GM23338 (cell line): ENCODE measurements around the gene DHX58. TPM values are rescaled to one million over a fixed set of nuclear protein-coding genes. Genes with fewer than 3 reads are reported as not detected.

ENCODE experiments used
- ATAC-seq: fragments of 200-7000 bp; cut with Tn5 transposase; 3 replicates; pipeline ENCODE4 v1.9.1; 2020
- DNase-seq: peaks from one replicate; pipeline ENCODE4 v3.0.0-alpha.2; 2015; ENCODE audit warnings: low spot score
- H2AFZ ChIP-seq: fragments of 200-600 bp; sonication (generic); 2 replicates; pipeline ENCODE4 v1.8.0; 2016; ENCODE audit warnings: antibody characterized with exemption, mild to moderate bottlenecking, moderate library complexity
- H3F3A ChIP-seq: fragments of 200-600 bp; sonication (generic); replicated peaks from 2 replicates; pipeline ENCODE4 v1.8.0; 2017; ENCODE audit warnings: antibody characterized with exemption, mixed run types, low read depth
- H3K27ac ChIP-seq: fragments of 200-600 bp; sonication (generic); 2 replicates; pipeline ENCODE4 v1.6.1; 2016; ENCODE audit warnings: low read depth
- H3K27me3 ChIP-seq: fragments of 200-600 bp; sonication (generic); 2 replicates; pipeline ENCODE4 v1.8.0; 2016; ENCODE audit warnings: mild to moderate bottlenecking, mixed run types, moderate library complexity; ENCODE audit not compliant: insufficient read depth
- H3K36me3 ChIP-seq: fragments of 200-600 bp; sonication (generic); 2 replicates; pipeline ENCODE4 v1.8.0; 2016; ENCODE audit warnings: mild to moderate bottlenecking; ENCODE audit not compliant: insufficient read depth
- H3K4me1 ChIP-seq: fragments of 200-600 bp; sonication (generic); 2 replicates; pipeline ENCODE4 v1.8.0; 2016; ENCODE audit warnings: mild to moderate bottlenecking, moderate library complexity; ENCODE audit not compliant: insufficient read depth
- H3K4me2 ChIP-seq: fragments of 200-600 bp; sonication (generic); 2 replicates; pipeline ENCODE4 v1.7.1; 2017; ENCODE audit warnings: mixed run types
- H3K4me3 ChIP-seq: fragments of 200-600 bp; sonication (generic); 2 replicates; pipeline ENCODE4 v1.6.1; 2016; ENCODE audit warnings: mixed run types
- H3K79me2 ChIP-seq: fragments of 200-600 bp; sonication (generic); replicated peaks from 2 replicates; pipeline ENCODE4 v1.8.0; 2017; ENCODE audit warnings: mild to moderate bottlenecking; ENCODE audit not compliant: insufficient read depth
- H3K9me2 ChIP-seq: fragments of 200-600 bp; sonication (generic); 2 replicates; pipeline ENCODE4 v1.8.0; 2017; ENCODE audit not compliant: insufficient read depth
- H4K20me1 ChIP-seq: fragments of 200-600 bp; sonication (generic); replicated peaks from 2 replicates; pipeline ENCODE4 v1.8.0; 2017; ENCODE audit warnings: mild to moderate bottlenecking; ENCODE audit not compliant: insufficient read depth
- H3K27ac Mint-ChIP-seq: 2 replicates; pipeline ENCODE4 v1.8.0; 2020; ENCODE audit warnings: inconsistent platforms, mild to moderate bottlenecking, moderate library complexity, mixed read lengths
- H3K27me3 Mint-ChIP-seq: 3 replicates; pipeline ENCODE4 v1.8.0; 2022; ENCODE audit warnings: low read depth, mild to moderate bottlenecking, moderate library complexity, mixed read lengths, inconsistent platforms; ENCODE audit not compliant: insufficient read depth, poor library complexity
- H3K36me3 Mint-ChIP-seq: 3 replicates; pipeline ENCODE4 v1.8.0; 2021; ENCODE audit warnings: low read depth, mild to moderate bottlenecking, inconsistent platforms, moderate library complexity, mixed read lengths
- H3K4me1 Mint-ChIP-seq: 3 replicates; pipeline ENCODE4 v1.8.0; 2020; ENCODE audit warnings: mild to moderate bottlenecking, inconsistent platforms, mixed read lengths
- H3K4me3 Mint-ChIP-seq: 3 replicates; pipeline ENCODE4 v1.8.0; 2021; ENCODE audit warnings: moderate library complexity, mild to moderate bottlenecking, inconsistent platforms, mixed read lengths
- H3K9me3 Mint-ChIP-seq: 3 replicates; pipeline ENCODE4 v1.8.0; 2020; ENCODE audit warnings: moderate library complexity, mild to moderate bottlenecking, inconsistent platforms, mixed read lengths
- CREB1 ChIP-seq: fragments of 250-450 bp; sonication (Bioruptor Pico); IDR thresholded peaks from 2 replicates; pipeline ENCODE4 v1.5.0; 2020; ENCODE audit warnings: low read depth, mild to moderate bottlenecking, moderate library complexity
- POLR2AphosphoS5 ChIP-seq: IDR thresholded peaks from 2 replicates; pipeline ENCODE4 v1.6.1; 2016; ENCODE audit warnings: antibody characterized with exemption, low read depth
- STAT1 ChIP-seq: IDR thresholded peaks from one replicate; pipeline ENCODE4 v1.6.1; 2016; ENCODE audit warnings: antibody characterized with exemption; ENCODE audit not compliant: unreplicated experiment
- ZNF462 ChIP-seq: fragments of 250-450 bp; sonication (Bioruptor Pico); IDR thresholded peaks from 2 replicates; pipeline ENCODE4 v1.5.0; 2020; ENCODE audit warnings: mild to moderate bottlenecking, moderate library complexity
- polyA plus RNA-seq: library from polyadenylated mRNA; unstranded; fragments of >200 nt; fragmentation: Nextera tagmentation; extraction: Ambion mirVana; gene quantifications from 2 replicates; pipeline ENCODE4 v1.2.1, GENCODE V29; 2016
- total RNA-seq: library from RNA; depleted of rRNA; stranded (reverse); fragments of >200 nt; shearing (Covaris generic); gene quantifications from 2 replicates; pipeline ENCODE4 v1.2.3, GENCODE V29; 2014

Gene DHX58
- total and polyA plus RNA-seq, 2 experiments from 2014 or later, result 4.1 to 6.6 TPM

DNA sequence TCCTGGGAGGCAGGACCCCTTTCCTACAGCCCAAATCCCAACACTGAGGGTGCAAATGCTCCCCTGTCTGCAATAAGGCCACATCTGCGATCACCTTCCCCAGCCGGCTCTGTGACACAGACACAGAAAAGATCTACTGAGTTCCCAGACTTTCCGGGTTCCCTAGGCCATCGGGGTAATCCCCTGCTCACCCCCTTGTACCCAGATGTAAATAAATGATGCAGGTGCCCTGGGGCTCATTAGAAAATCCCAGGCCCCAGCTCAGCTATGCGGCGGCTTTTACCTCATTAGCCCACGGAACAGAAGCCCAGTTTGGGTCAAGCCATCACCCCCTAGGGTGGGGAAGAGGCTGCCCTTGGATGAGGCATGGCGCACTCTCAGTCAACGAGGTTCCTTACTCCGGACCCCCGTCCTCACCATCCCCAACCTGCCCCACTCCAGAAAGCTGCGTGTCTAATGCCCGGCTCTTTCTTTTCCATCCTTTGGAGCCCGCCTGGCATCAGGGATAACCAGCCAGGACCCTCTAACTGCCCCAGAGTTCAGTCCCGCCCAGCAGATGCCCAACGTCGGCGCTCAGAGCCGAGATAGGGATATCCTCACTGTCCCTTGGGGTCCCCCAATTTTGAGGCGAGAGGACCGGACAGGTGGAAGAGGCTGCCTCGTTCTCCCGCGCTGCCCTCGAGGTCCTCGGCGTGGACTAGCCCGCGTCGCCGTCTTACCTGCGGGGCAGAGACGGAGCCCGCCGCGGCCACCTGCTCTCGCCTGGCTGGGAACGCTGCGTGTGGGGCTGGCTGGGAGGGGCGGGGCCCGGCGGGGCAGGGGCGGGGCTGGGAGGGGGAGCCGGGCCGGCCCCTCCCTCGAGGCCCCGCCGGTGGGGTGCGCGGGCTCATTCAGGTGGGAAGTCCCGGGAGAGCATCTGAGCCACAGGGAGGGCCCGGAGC, 14.6 kb downstream of the DHX58 start, which contains the start of gene ZNF385C:
ZNF385C (minus strand) TSS at position 783 of the 941 bp plus-strand sequence. CDS start 35,417 bp downstream, outside the sequence.
- TF ChIP-seq STAT1 (no peak), POLR2AphosphoS5 (no peak), CREB1 (CRISPR knock-in tag) (no peak)
- Mint-ChIP-seq H3K9me3 (no peaks in the 10 kb centered on the region; the same call in 2 of the 3 replicates), H3K27ac (no peak within 1 kb of the TSS), H3K36me3 (no peaks in the 10 kb centered on the region; the same call in 2 of the 3 replicates), H3K4me3 (peak within 1 kb of the TSS; percentile 71), H3K27me3 (peaks cover 29% of the 10 kb centered on the region), H3K4me1 (peaks cover 19% of the 10 kb centered on the region)
- ATAC-seq (peak; percentile 66), DNase-seq (peak; percentile 62)
- Histone ChIP-seq H3K27ac (no peak within 1 kb of the TSS), H3K9me2 (no peaks in the 10 kb centered on the region), H3K4me1 (peaks cover 5% of the 10 kb centered on the region; the same call in 1 of the 2 replicates), H3K27me3 (peaks cover 34% of the 10 kb centered on the region), H3F3A (no peaks in the 10 kb centered on the region), H4K20me1 (no peaks in the 10 kb centered on the region), H3K36me3 (no peaks in the 10 kb centered on the region), H3K79me2 (no peaks in the 10 kb centered on the region), H3K4me3 (peak within 1 kb of the TSS; percentile 74), H3K4me2 (peak within 1 kb of the TSS; percentile 93), H2AFZ (peak within 1 kb of the TSS; percentile 96)

DNA sequence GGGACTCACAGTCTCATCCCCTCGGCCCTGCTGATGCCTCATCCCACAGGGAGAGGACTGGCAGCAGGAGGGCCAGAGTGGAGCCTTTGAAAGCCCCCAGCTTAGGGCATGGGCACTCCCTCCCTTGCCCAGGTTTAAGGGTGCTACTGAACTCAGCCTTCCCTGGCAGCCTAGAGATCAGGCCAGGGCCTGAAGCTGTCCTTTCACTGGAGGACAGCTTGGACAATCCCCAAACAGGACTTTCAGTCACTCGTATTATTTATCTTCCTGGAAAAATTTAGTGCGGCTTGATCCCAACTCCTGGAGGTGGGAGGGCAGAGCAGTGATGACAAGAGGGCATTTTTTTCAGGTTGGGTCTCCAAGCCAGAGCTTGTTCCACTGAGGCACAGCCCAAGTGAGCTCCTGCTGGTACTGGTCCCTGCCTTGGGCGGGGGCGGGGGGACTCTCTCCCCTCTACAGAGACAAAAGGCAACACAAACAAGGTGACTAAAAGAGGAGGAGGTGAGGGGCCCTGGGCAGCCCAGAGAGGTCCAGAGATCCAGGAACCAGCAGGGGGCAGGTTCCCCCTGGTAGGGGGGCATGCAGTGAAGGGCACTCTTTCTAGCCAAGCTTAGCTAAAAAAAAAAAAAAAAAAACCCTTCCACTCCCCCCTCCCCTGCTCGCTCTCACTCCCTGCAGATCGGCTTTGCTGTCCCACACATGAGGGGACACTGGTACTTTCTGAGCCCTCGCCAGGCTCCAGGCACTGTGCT, 16.0 kb downstream of the DHX58 start:
- H3K4me1 Mint-ChIP-seq, result peaks cover 26% of the 10 kb centered on the region
- Histone ChIP-seq H3K36me3 (no peaks in the 10 kb centered on the region), H4K20me1 (no peaks in the 10 kb centered on the region), H3K4me2 (no peak overlapping the region), H3K9me2 (no peaks in the 10 kb centered on the region), H3K4me1 (peaks cover 9% of the 10 kb centered on the region; the same call in 1 of the 2 replicates), H3K27me3 (peaks cover 34% of the 10 kb centered on the region), H3F3A (no peaks in the 10 kb centered on the region), H3K4me3 (no peak overlapping the region), H3K79me2 (no peaks in the 10 kb centered on the region), H2AFZ (no peak overlapping the region), H3K27ac (no peak overlapping the region)
- H3K27me3 Mint-ChIP-seq, result peaks cover 26% of the 10 kb centered on the region
- H3K36me3 Mint-ChIP-seq, result no peaks in the 10 kb centered on the region; the same call in 2 of the 3 replicates
- no peak for DNase-seq
- no peaks in the 10 kb centered on the region; the same call in 2 of the 3 replicates for H3K9me3 Mint-ChIP-seq
- H3K4me3 Mint-ChIP-seq, result peak overlapping the region; percentile 1; the same call in 1 of the 3 replicates
- ATAC-seq, result no peak
- TF ChIP-seq ZNF462, result no peak
- no peak overlapping the region for H3K27ac Mint-ChIP-seq
